HG02884 (cell line): ENCODE data around the gene GPR162.

Source experiments
- ATAC-seq: cut with Tn5 transposase; IDR thresholded peaks from one replicate; pipeline ENCODE4 v1.9.1; 2021; ENCODE audit warnings: mild to moderate bottlenecking, moderate library complexity; ENCODE audit not compliant: unreplicated experiment

The GPR162 gene

GRCh38 chr12:6822426-6823135, 960 bp downstream of the GPR162 start:
- ATAC-seq, result no peak

DNA sequence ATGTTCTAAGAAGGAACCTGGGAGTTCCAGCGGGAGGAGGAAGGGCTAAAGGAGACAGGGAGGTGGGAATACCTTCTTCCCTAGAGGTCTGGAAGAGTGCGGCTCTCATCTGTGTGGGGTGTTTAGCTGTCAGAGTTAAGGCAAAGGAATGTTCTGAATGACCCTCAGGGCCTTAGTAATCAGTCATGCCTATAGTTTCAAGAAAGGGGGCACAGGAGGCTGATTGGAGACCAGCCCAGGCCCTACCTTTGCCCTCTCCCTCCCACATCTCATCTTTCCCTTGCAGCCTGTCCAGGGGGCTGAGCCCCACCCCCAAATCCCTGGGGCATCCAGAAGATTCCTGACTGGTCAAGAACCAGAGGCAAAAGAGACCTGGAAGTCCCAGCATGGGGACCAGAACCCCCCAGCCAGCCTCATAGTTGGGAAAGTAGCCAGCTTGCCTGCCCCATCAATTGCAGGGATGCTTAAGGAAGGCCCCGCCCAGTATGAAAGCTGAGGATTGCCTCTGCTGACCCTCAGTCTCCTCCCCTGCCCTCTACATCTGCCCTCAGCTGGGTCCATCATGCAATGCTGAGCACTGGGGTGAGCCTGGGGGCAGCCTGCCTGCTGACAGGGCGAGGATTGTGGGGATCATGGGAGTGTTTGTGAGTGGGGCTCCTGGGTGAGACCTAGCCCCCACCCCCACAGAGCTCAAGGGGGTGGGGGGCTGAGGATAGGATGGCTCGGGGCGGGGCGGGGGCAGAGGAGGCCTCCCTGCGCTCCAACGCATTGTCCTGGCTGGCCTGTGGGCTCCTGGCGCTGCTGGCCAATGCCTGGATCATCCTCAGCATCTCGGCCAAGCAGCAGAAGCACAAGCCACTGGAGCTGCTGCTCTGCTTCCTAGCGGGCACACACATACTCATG, 1.8 kb downstream of the GPR162 start:
- no peak for ATAC-seq

- ATAC-seq, result no peak
Observed at GRCh38 chr12:6824085-6824775, 2.6 kb downstream of the GPR162 start.

DNA sequence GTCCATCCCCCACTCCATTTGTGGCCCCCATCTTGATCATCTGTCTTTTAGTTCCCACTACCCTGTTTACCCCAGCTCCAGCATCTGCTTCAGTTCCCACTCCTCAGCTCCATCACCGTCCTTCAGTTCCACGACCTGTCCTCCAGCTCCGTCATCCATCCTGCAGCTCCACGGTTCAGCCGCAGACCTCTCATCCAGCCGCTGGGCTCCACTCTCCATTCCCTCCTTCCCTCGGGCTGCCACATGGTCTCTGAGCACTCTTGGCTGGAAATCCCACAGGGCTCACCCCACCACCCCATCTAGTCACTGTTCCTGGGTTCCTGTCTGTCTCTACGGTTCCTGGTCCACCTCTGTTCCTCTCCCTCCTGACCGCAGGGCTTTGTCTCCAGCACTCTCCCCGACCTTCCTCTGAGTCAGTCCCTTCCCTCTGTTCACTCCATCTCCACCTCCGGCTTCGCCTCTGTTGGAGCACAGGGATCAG, 3.3 kb downstream of the GPR162 start:
- no peak for ATAC-seq

DNA sequence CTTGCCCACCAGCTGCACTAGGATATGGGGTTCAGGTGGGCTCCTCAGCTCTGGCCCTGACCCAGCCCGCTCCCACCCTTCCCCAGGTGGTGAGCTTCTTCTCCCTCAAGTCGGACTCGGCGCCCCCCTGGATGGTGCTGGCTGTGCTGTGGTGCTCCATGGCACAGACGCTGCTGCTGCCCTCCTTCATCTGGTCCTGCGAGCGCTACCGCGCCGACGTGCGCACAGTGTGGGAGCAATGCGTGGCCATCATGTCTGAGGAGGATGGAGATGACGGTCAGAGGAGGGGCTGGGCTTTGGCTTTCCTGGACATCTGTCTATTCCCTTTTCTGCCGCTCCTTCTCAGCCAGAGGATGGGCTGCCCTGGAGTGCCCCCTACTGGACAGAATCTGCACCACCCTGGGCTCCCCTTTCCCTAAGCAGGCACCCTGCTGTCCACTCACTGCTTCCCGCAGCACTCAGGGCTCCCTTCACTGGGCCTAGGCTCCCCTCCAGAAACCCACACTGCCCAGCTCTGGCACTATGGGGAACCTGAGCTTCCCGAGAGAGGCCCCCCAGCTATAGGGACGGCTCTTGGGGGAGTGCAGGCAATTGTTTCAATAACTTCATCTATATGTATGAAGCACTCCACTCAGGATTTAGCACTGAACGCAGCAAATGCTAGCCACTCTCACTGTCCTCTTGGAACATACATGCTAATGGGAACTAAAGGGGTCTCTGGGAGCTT, 3.9 kb downstream of the GPR162 start:
- ATAC-seq, result no peak

DNA sequence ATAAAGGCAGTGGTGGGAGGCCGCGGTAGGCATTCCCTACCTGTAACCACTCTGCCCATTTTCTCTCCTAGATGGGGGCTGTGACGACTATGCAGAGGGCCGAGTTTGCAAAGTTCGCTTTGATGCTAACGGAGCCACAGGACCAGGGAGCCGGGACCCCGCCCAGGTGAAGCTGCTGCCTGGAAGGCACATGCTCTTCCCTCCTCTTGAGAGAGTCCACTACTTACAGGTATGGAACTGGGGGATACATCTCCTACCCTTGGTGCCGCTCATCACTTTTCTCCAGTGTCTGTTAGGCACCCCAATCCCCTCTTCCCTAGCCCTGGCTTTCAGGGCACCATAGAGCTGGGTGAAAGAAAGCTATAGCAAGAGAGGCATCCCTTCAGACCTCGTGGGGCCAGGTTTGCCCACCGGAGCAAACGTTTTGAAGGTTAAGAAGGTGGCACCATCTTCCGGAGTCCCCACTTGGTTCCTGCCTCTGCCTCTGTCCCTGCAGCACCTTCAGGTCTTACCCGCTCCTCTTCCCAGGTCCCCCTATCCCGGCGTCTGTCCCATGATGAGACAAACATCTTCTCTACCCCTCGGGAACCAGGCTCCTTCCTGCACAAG, 4.6 kb downstream of the GPR162 start:
- ATAC-seq, result no peak

DNA sequence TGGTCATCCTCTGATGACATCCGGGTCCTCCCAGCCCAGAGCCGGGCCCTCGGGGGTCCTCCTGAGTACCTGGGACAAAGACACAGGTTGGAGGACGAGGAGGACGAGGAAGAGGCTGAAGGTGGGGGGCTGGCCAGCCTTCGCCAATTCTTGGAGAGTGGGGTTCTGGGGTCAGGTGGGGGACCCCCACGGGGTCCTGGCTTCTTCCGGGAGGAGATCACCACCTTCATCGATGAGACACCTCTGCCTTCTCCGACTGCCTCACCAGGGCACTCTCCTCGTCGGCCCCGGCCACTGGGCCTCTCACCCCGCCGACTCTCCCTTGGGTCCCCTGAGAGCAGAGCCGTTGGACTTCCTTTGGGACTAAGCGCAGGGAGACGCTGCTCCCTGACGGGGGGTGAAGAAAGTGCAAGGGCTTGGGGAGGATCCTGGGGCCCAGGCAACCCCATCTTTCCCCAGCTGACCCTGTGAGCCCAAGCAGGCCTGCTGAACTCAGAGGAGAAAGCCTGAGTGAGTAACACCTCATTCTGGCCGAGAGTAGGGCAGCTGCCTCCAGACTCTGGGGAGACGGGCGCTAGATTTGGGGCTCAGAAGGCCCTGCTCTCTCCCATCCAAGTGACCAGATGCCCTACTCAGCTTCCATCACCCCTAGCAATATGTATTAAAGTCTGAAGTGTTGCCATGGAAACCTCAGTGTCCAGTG, 5.3 kb downstream of the GPR162 start:
- no peak for ATAC-seq

- no peak for ATAC-seq
Observed at GRCh38 chr12:6827437-6827911, 5.9 kb downstream of the GPR162 start.

GRCh38 chr12:6827982-6828780, 6.6 kb downstream of the GPR162 start, which contains the start of gene P3H3:
P3H3 (plus strand) TSS chr12:6828407; CDS start chr12:6828441, 34 bp downstream.
- ATAC-seq, result no peak

GRCh38 chr12:6828781-6829535, 7.3 kb downstream of the GPR162 start:
- no peak for ATAC-seq

DNA sequence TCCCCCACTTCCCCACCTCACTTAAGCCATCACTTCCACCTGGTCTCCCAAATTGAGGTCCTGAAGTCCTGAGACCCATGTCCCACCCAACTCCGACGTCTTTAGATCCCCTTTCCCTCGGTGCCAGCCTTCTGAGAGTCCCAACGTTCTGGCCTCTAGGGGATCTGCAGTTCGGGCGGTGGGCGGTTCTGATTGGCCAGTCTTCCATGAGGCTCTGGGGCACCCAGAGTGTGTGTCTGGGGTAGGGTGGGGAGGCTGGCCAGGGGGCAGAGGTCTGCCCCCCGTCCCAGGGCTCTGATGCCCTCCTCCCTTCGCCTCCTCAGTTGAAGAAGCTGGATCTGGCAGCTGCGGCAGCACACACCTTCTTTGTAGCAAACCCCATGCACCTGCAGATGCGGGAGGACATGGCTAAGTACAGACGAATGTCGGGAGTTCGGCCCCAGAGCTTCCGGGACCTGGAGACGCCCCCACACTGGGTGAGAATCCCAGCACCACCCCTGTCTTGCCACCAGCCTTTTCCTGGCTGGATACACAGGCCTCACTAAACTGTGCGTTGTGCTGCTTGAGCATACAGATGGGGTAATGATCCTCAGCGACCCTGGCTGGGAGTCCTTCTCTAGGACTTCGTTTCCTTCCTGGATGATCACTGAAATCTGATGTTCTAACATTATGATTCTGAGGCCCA, 8.1 kb downstream of the GPR162 start:
- ATAC-seq, result no peak

- ATAC-seq, result no peak
Observed at GRCh38 chr12:6830286-6830890, 8.8 kb downstream of the GPR162 start.

DNA sequence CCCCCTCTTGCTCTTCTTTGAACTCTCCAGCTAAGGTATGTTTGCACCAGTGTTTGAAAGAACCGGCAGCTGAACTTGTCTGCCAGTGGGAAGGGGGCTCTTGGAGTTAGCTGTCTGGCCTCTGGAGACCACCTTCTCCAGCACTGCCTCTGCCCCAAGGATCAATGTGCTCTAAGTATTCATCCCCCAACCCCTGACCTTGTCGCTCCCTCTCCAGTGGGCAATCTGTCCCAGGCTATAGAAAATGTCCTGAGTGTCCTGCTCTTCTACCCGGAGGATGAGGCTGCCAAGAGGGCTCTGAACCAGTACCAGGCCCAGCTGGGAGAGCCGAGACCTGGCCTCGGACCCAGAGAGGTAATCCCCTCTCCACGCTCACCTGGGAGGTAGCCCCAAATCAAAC, 9.4 kb downstream of the GPR162 start:
- no peak for ATAC-seq

- no peak for ATAC-seq
Observed at GRCh38 chr12:6831450-6831995, 9.9 kb downstream of the GPR162 start.

DNA sequence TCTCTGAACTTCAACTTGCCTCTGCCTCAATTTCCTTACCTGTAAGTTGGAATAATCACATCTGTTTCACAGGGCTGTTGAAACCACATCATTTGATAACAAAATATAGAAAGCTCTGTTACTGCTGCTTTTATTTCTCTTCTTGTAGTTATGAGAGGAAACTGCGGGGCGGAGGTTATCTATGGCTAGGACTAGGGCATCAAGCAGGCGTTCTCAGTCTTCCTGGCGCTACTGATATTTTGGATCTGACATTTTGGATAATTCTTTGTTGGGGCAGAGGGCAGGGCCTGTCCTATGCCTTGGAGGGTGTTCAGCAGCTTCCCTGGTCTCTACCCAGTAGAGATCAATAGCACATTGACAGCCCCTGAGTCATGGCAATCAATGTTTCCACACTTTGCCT, 10.5 kb downstream of the GPR162 start:
- ATAC-seq, result no peak

- ATAC-seq, result no peak
Observed at GRCh38 chr12:6833189-6833890, 11.7 kb downstream of the GPR162 start.
